GM21447 (cell line): ENCODE measurements around the gene CHST15.

ENCODE experiments used
- ATAC-seq: cut with Tn5 transposase; IDR thresholded peaks from one replicate; pipeline ENCODE4 v1.9.1; 2021; ENCODE audit not compliant: unreplicated experiment

Gene CHST15

GRCh38 chr10:124014416-124015154 lies 78.8 kb downstream of the CHST15 start:
- ATAC-seq = no peak

GRCh38 chr10:124013916-124014315 lies 79.5 kb downstream of the CHST15 start:
- no peak for ATAC-seq

- no peak for ATAC-seq
These were observed 80.4 kb downstream of the CHST15 start for GRCh38 chr10:124012991-124013390.

GRCh38 chr10:124012583-124012982 lies 80.8 kb downstream of the CHST15 start:
- no peak for ATAC-seq

- ATAC-seq = no peak
These were observed 81.3 kb downstream of the CHST15 start for GRCh38 chr10:124012066-124012465.

GRCh38 chr10:124011464-124011863 lies 81.9 kb downstream of the CHST15 start:
- no peak for ATAC-seq

- no peak for ATAC-seq
These were observed 82.8 kb downstream of the CHST15 start for GRCh38 chr10:124010563-124011131.

GRCh38 chr10:124010024-124010423 lies 83.4 kb downstream of the CHST15 start:
- no peak for ATAC-seq

GRCh38 chr10:124009231-124010015 lies 84.0 kb downstream of the CHST15 start:
- ATAC-seq = no peak

GRCh38 chr10:124008681-124009080 lies 84.7 kb downstream of the CHST15 start:
- no peak for ATAC-seq

GRCh38 chr10:124008187-124008586 lies 85.2 kb downstream of the CHST15 start:
- ATAC-seq = no peak

GRCh38 chr10:124007773-124008145 lies 85.6 kb downstream of the CHST15 start:
- no peak for ATAC-seq

GRCh38 chr10:124007102-124007772 lies 86.2 kb downstream of the CHST15 start:
- ATAC-seq = no peak

- no peak for ATAC-seq
These were observed 86.9 kb downstream of the CHST15 start for GRCh38 chr10:124006526-124006925.

- ATAC-seq = no peak
These were observed 87.4 kb downstream of the CHST15 start for GRCh38 chr10:124005991-124006392.

- ATAC-seq = no peak
These were observed 88.3 kb downstream of the CHST15 start for GRCh38 chr10:124005091-124005490.

- ATAC-seq = no peak
These were observed 88.8 kb downstream of the CHST15 start for GRCh38 chr10:124004663-124005004.

- no peak for ATAC-seq
These were observed 89.3 kb downstream of the CHST15 start for GRCh38 chr10:124003871-124004662.

GRCh38 chr10:124003481-124003870 lies 89.9 kb downstream of the CHST15 start:
- ATAC-seq = no peak

- no peak for ATAC-seq
These were observed 90.4 kb downstream of the CHST15 start for GRCh38 chr10:124003070-124003419.
